GM18867 (cell line): Measurements from ENCODE around the gene RBMY1D.
"Not testable (repeated sequence)": the region's sequence is repeated elsewhere in the genome, so short reads cannot be mapped to it uniquely, and the experiment has no call there.

Source experiments
- ATAC-seq: cut with Tn5 transposase; IDR thresholded peaks from one replicate; pipeline ENCODE4 v1.9.1; 2021; ENCODE audit warnings: mild to moderate bottlenecking, moderate library complexity; ENCODE audit not compliant: unreplicated experiment

RBMY1D gene

DNA sequence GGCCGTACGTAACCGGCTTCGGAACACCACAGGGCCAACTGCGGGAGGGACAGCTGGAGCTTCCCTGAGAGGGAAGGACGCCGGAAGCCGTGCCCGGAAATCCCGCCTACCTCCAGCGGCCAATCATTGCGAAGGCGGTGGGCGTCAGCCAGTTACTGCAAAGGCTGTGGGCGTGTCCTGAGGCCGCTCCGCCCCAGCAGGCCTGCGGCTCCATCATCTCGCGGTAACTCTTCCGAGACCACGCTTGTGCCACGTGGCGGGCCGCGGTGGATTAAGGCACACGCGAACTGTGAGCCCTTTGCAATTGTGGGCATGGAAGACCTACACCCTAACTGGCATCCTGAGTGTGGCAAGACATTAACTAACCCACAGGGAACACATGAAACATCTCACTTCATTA, at the start of gene RBMY1D:
Gene RBMY1D, minus strand, starts transcription at position 101 of the 400 bp plus-strand sequence. CDS start 2,013 bp downstream, outside the sequence.
- ATAC-seq: not testable (repeated sequence)

DNA sequence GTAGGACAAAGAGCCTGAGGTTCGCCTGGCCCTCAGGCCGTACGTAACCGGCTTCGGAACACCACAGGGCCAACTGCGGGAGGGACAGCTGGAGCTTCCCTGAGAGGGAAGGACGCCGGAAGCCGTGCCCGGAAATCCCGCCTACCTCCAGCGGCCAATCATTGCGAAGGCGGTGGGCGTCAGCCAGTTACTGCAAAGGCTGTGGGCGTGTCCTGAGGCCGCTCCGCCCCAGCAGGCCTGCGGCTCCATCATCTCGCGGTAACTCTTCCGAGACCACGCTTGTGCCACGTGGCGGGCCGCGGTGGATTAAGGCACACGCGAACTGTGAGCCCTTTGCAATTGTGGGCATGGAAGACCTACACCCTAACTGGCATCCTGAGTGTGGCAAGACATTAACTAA, 23.6 kb upstream of the RBMY1D start, which contains the start of gene RBMY1E:
Gene RBMY1E, minus strand, starts transcription at position 101 of the 400 bp plus-strand sequence. CDS start 1,978 bp downstream, outside the sequence.
- ATAC-seq: not testable (repeated sequence)

GRCh38 chrY:21869407-21870076, 24.8 kb downstream of the RBMY1D start:
- not testable (repeated sequence) for ATAC-seq

GRCh38 chrY:21845481-21845880, 48.8 kb downstream of the RBMY1D start:
- no peak for ATAC-seq

GRCh38 chrY:21842090-21842489, 52.2 kb downstream of the RBMY1D start:
- no peak for ATAC-seq

DNA sequence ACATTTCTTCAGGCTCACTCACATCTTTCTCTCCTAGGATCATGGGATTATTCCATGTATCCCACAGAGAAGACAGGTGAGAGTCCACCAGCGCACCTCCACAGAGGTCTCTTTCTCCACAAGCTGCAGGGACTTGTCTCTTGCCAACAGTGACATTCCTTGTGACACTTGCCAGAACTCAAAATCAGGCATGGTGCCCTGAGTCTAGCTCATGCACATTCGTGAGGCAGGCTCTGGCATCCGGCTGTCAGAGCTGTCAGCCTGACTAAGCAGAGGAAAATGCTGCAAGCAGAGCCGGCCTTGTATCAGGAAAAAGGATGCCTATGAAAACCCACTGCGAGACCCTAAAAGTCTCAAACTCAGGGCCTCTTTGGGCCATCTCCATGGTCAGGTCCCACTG, 54.8 kb downstream of the RBMY1D start:
- ATAC-seq: no peak

- no peak for ATAC-seq
Measured at GRCh38 chrY:21836343-21836742, 58.0 kb downstream of the RBMY1D start.

- no peak for ATAC-seq
Measured at GRCh38 chrY:21835052-21835451, 59.3 kb downstream of the RBMY1D start.
